G401 (cell line): ENCODE measurements around the gene PLA2G7. TPM values are rescaled to one million over a fixed set of nuclear protein-coding genes. Genes with fewer than 3 reads are reported as not detected.
"Not testable (repeated sequence)": the region's sequence is repeated elsewhere in the genome, so short reads cannot be mapped to it uniquely, and the experiment has no call there.

ENCODE experiments used
- DNase-seq: peaks from one replicate; pipeline ENCODE4 v3.0.0-alpha.2; 2015; ENCODE audit warnings: low spot score
- in situ Hi-C: cut with HindIII; loops from 2 replicates; pipeline ENCODE4 v1.10.0; 2016; ENCODE audit warnings: low sequenced_read_pairs, mixed read lengths
- total RNA-seq: library from RNA; depleted of rRNA; stranded (reverse); fragments of >200 nt; shearing (Covaris generic); gene quantifications from 2 replicates; pipeline ENCODE4 v1.2.3, GENCODE V29; 2014; rRNA removed

PLA2G7 gene
- not detected in 2 replicates for total RNA-seq

DNA sequence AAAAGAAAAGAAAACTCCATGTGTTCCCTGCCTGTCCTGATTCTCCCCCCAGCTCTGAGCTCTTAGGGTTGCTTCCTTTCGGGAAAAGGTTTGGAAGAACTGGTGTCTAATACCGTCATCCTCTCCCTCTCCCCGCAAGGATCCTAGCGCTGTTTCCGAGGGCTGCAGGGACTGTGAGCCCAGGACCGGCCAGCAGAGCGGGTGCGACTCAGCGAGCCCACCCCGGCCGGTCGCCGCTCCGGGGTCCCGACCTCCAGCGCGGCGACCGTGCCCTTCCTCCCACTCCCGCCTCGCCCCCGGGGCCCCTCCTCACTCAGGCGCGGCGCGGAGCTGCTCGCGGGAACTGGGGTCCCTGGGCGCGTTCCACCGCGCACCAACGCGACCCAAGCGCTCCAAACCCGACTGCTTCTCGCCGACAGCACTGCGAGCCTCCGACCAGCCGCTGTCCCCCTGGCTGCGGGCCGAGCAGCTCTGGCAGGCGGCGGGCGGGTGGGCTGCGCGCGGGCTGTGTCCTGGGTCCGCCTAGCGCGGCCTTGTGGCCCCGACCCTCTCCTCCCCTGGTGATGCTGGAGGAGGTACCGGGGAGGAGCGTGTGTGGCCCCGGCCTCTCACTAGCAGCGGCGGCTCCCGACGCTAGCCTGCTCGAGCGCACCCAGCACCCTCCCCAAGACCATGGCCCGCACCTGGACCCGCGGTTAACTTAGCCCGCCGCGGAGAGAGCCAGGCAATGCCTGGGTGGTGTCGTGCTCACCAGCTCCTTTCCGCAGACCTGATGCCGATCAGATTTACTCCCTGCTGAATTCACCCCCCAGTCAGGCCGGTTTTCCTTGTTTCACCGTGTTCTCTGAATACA lies at the start of gene PLA2G7:
PLA2G7 (minus strand) TSS at position 509 of the 853 bp plus-strand sequence. CDS start 12,484 bp downstream, outside the sequence.
- in situ Hi-C loops: no loop called here
- DNase-seq: peak; percentile 69

GRCh38 chr6:46784535-46784934 lies 49.4 kb upstream of the PLA2G7 start:
- in situ Hi-C loops: no loop called here

DNA sequence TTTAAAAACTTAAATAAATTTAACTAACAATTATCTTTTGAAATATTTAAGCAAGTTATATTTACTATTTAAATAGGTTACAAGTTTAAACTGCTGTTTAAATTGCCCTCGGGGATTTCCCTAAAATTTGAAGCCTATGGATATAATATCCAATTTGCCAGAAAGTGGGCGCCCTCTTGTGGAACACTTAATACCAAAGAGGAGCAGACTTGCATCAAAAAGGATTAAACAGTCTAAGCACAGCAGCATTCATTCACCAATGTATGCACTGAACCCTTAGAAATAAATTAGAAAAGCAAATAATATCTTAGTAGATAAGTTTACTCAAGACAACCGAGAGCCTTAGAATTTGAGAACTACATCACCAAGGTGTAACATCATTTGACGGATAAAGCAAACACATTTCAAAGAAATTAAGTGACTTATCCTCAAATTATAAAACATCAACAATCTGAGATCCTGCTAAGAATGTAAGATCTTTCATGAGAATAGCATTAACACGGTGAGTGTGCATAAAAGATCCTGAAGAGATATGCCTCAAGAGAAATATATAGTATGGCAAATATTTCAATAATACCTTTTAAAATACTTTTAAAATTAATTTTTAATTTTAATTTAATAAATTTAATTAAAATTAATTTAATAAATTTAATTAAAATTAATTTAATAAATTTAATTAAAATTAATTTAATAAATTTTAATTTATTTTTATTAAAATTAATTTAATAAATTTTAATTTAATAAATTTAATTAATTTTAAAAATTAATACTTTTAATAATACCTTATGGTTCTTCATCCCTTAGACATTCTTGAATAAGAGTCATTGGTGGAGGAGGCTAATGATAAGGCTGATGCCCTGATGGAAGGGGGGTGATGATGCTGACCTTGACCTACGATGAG lies 46.6 kb upstream of the PLA2G7 start:
- in situ Hi-C loops: no loop called here

More at GRCh38 chr6:46784535-46784934, 49.4 kb upstream of the PLA2G7 start:
- no peak for DNase-seq

GRCh38 chr6:46777476-46778346 lies 42.5 kb upstream of the PLA2G7 start:
- in situ Hi-C loops: no loop called here
- DNase-seq: no peak

More for the DNA sequence above, 46.6 kb upstream of the PLA2G7 start:
- DNase-seq: peak; percentile 82

GRCh38 chr6:46776070-46776712 lies 41.0 kb upstream of the PLA2G7 start:
- in situ Hi-C loops: no loop called here
- DNase-seq: no peak

DNA sequence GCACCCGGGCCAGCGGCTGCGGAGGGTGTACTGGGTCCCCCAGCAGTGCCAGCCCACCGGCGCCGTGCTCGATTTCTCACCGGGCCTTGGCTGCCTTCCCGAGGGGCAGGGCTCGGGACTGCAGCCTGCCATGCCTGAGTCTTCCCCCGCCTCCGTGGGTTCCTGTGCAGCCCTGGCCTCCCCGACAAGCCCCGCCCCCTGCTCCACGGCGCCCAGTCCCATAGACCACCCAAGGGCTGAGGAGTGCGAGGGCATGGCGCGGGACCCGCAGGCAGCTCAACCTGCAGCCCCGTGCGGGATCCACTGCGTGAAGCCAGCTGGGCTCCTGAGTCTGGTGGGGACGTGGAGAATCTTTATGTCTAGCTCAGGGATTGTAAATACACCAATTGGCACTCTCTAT lies 39.6 kb upstream of the PLA2G7 start:
- in situ Hi-C loops: not testable (repeated sequence)

DNA sequence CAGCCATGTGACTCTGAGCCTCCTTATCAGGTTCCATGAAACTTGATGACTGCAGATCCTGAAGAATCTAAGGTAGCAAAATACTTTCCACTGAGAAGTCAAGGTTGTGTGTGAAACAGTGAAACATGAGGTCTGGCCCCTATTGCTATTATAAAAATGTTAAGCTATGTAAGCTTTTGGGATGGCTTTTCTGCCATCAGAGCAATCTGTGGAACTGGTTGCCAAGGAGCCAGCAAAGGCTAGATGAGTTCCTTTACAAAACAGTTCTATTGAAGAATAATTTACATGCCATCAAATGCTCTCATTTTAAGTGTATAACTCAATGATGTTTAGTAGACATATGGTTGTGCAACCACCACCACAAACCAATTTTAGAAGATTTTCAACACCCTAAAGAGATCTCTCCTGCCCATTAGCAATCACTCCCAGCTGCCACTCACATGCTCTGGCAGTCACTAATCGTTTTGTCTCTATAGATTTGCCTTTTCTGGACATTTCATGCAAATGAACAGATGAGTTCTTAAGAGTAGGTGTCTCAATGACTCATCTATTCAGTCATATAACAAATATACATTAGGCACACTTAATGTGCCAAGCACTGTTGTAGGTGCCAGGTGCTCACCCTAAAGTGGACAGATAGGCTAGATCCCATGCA lies 38.2 kb upstream of the PLA2G7 start:
- in situ Hi-C loops: no loop called here
- no peak for DNase-seq

More for the DNA sequence above, 39.6 kb upstream of the PLA2G7 start:
- DNase-seq: not testable (repeated sequence)

GRCh38 chr6:46772762-46773161 lies 37.6 kb upstream of the PLA2G7 start:
- in situ Hi-C loops: no loop called here
- no peak for DNase-seq

DNA sequence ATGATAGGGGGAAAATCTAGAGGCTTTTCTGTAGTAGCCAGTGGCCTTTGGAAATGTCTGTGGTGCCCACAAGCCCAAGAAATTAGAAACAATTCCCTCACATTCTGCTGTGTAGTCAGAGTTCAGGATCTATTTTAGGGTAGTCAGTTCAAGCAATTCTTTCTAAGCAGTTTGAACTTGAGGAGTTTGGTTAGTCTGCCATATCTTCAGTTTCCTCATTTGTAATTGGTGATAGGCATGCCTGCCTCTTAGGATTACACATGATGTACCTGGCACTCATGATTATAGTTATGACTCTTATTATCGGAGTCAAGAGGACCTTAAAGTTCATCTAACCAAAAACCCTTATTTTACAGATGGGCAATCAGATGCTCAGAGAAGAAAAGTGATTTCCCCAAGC lies 36.8 kb upstream of the PLA2G7 start:
- DNase-seq: no peak
- in situ Hi-C loops: no loop called here

GRCh38 chr6:46764961-46765360 lies 29.8 kb upstream of the PLA2G7 start:
- no peak for DNase-seq
- in situ Hi-C loops: no loop called here

- DNase-seq, in situ Hi-C loops: not testable (repeated sequence)
Measured at GRCh38 chr6:46764280-46764679, 29.1 kb upstream of the PLA2G7 start.

DNA sequence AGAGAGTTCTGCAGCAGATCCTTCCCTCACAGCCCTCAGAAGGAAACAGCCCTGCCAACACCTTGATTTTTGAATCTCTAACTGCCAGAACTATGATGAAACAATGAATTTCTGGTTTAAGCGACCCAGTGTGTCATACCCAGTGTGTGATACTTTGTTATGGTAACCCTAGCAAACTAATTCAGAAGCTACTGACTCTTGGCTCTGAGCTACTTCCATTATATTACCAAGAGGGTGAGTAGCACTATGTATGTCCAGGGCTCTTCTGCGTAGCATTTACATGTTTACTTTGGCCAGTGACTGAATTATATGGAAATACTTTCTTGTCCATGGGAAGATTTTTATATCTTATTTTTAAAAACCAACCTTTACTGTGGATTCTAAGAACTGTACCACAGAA lies 28.3 kb upstream of the PLA2G7 start:
- no peak for DNase-seq
- in situ Hi-C loops: no loop called here

- in situ Hi-C loops: no loop called here
- DNase-seq: no peak
Measured at GRCh38 chr6:46760925-46761324, 25.8 kb upstream of the PLA2G7 start.

GRCh38 chr6:46758960-46759753 lies 24.0 kb upstream of the PLA2G7 start:
- no peak for DNase-seq
- in situ Hi-C loops: no loop called here

DNA sequence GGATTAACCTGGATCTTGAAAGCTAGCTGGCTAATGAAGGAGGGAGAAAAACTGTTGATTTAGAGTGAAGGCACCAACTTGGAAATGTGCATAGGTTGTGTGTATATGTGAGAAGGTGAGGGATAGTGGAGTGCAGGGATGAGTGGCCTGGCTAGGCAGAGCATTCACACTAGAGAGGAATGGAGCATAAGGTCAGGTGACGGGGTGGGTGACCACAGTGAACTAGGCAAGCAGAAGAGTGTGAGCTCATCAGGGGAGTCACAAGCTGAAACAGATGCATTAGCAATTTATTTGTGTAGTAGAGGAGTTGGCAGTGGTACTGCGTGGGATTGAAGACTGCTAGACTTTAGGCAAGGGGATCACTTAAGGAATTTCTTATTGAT lies 22.0 kb upstream of the PLA2G7 start:
- no peak for DNase-seq
- in situ Hi-C loops: no loop called here

- no peak for DNase-seq
- in situ Hi-C loops: no loop called here
Measured at GRCh38 chr6:46756469-46757213, 21.5 kb upstream of the PLA2G7 start.

GRCh38 chr6:46755865-46756264 lies 20.7 kb upstream of the PLA2G7 start:
- DNase-seq: no peak
- in situ Hi-C loops: no loop called here
